Ishikawa (cell line): ENCODE measurements around the gene BTBD16.

Source experiments
- CEBPB ChIP-seq: IDR thresholded peaks from 2 replicates; pipeline ENCODE4 v1.6.1; 2012
- CREB1 ChIP-seq: IDR thresholded peaks from 2 replicates; pipeline ENCODE4 v1.6.1; 2012; ENCODE audit warnings: low read depth
- EGR1 ChIP-seq: IDR thresholded peaks from 2 replicates; pipeline ENCODE4 v1.6.1; 2012
- EP300 ChIP-seq: IDR thresholded peaks from 2 replicates; pipeline ENCODE4 v1.6.1; 2012; ENCODE audit warnings: borderline replicate concordance
- FOXM1 ChIP-seq: IDR thresholded peaks from 2 replicates; pipeline ENCODE4 v1.6.1; 2012; ENCODE audit warnings: low read depth, borderline replicate concordance
- NFIC ChIP-seq: IDR thresholded peaks from 2 replicates; pipeline ENCODE4 v1.6.1; 2012
- RAD21 ChIP-seq: IDR thresholded peaks from 2 replicates; pipeline ENCODE4 v1.6.1; 2012; ENCODE audit warnings: low read depth
- TAF1 ChIP-seq: IDR thresholded peaks from 2 replicates; pipeline ENCODE4 v1.6.1; 2012; ENCODE audit warnings: low read depth, mild to moderate bottlenecking
- TCF12 ChIP-seq: IDR thresholded peaks from 2 replicates; pipeline ENCODE4 v1.6.1; 2012; ENCODE audit warnings: low read depth
- TEAD4 ChIP-seq: IDR thresholded peaks from 2 replicates; pipeline ENCODE4 v1.6.1; 2012
- YY1 ChIP-seq: IDR thresholded peaks from 2 replicates; pipeline ENCODE4 v1.6.1; 2012; ENCODE audit warnings: low read depth
- ZBTB7A ChIP-seq: IDR thresholded peaks from 2 replicates; pipeline ENCODE4 v1.6.1; 2012; ENCODE audit warnings: low read depth
- TF ChIP-seq, protein P1 (sequence below): IDR thresholded peaks from 2 replicates; pipeline ENCODE4 v1.6.1; 2012
- TF ChIP-seq, protein P2 (sequence below): IDR thresholded peaks from 2 replicates; pipeline ENCODE4 v1.6.1; 2012
- TF ChIP-seq, protein P3 (sequence below): IDR thresholded peaks from 2 replicates; pipeline ENCODE4 v1.6.1; 2012; ENCODE audit warnings: low read depth, mild to moderate bottlenecking

Gene BTBD16

DNA sequence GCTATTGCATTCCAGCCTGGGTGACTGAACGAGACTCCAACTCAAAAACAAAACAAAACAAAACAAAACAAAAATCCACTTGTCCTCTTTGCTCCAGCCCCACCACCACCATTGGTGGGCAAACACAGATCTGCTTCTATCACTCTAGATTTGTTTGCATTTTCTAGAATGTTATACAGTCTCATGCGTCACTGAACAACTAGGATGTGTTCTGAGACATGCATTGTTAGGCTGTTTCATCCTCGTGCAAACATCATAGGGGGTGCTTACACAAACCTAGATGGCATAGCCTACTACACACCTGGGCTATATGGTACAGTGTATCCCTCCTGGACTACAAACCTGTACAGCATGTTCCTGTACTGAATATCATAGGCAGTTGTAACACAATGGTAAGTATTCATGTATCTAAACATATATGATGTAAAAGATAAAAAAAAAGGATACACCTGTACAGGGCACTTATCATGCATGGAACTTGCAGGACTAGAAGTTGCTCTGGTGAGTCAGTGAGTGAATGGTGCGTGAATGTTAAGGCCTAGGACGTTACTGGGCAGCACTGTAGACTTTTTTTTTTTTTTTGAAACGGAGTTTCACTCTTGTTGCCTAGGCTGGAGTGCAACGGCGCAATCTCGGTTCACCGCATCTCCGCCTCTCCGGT is 45.3 kb downstream of the BTBD16 start:
- TF ChIP-seq CREB1 (no peak), CEBPB (no peak), ZBTB7A (no peak)
- TF ChIP-seq, protein P1, sequence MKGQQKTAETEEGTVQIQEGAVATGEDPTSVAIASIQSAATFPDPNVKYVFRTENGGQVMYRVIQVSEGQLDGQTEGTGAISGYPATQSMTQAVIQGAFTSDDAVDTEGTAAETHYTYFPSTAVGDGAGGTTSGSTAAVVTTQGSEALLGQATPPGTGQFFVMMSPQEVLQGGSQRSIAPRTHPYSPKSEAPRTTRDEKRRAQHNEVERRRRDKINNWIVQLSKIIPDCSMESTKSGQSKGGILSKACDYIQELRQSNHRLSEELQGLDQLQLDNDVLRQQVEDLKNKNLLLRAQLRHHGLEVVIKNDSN: no peak
- TF ChIP-seq, protein P2, sequence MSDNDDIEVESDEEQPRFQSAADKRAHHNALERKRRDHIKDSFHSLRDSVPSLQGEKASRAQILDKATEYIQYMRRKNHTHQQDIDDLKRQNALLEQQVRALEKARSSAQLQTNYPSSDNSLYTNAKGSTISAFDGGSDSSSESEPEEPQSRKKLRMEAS: no peak
- TF ChIP-seq, protein P3, sequence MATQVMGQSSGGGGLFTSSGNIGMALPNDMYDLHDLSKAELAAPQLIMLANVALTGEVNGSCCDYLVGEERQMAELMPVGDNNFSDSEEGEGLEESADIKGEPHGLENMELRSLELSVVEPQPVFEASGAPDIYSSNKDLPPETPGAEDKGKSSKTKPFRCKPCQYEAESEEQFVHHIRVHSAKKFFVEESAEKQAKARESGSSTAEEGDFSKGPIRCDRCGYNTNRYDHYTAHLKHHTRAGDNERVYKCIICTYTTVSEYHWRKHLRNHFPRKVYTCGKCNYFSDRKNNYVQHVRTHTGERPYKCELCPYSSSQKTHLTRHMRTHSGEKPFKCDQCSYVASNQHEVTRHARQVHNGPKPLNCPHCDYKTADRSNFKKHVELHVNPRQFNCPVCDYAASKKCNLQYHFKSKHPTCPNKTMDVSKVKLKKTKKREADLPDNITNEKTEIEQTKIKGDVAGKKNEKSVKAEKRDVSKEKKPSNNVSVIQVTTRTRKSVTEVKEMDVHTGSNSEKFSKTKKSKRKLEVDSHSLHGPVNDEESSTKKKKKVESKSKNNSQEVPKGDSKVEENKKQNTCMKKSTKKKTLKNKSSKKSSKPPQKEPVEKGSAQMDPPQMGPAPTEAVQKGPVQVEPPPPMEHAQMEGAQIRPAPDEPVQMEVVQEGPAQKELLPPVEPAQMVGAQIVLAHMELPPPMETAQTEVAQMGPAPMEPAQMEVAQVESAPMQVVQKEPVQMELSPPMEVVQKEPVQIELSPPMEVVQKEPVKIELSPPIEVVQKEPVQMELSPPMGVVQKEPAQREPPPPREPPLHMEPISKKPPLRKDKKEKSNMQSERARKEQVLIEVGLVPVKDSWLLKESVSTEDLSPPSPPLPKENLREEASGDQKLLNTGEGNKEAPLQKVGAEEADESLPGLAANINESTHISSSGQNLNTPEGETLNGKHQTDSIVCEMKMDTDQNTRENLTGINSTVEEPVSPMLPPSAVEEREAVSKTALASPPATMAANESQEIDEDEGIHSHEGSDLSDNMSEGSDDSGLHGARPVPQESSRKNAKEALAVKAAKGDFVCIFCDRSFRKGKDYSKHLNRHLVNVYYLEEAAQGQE: no peak

DNA sequence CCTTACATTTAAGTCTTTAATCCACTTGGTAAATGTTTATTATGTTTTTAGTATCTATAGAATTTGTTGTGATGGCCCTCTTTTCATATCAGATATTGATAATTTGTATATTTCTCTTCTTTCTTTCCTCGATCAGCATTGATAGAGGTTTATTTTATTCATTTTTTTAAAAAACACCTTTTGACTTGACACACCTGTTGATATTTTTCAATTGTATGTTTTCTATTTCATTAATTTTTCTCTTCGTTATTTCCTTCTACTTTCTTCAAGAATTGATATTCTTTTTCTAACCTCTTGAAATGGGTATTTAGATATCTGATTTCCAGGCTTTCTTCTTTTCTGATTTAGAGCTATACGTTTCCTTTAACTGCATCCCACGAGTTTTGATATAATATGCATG is 50.9 kb downstream of the BTBD16 start:
- no peak for TF ChIP-seq TEAD4
- no peak for TF ChIP-seq ZBTB7A
- TF ChIP-seq EGR1: no peak
- no peak for TF ChIP-seq CREB1
- no peak for TF ChIP-seq FOXM1
- TF ChIP-seq, protein P3: no peak
- no peak for TF ChIP-seq TAF1
- TF ChIP-seq, protein P2: no peak
- TF ChIP-seq, protein P1: no peak
- TF ChIP-seq NFIC: no peak
- no peak for TF ChIP-seq EP300
- no peak for TF ChIP-seq TCF12
- no peak for TF ChIP-seq YY1

DNA sequence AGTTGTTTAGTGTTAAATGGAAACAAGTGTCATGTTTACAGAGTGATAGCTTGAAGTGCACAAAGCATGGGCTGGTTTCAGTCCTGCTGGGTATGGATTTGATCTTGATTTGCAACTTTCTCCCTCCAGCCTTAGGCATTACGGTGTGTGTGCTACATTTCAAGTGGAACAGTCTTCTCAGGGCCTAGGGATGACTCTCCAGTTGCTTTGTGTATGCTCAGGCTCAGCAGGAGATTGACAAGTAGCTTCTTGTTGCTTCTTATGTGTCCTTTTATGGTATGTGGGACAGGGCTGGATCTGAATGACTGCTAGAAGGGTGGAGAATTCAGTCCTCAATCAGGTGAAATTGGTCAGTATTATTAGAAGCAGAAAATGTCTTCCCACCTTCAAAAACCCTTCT is 52.1 kb downstream of the BTBD16 start:
- TF ChIP-seq EGR1 (no peak), YY1 (no peak), FOXM1 (no peak), CEBPB (no peak), EP300 (no peak), TCF12 (no peak), RAD21 (no peak), ZBTB7A (no peak), TEAD4 (no peak), TAF1 (no peak), NFIC (no peak), CREB1 (no peak)
- TF ChIP-seq, protein P1: no peak
- TF ChIP-seq, protein P2: no peak
- TF ChIP-seq, protein P3: no peak

DNA sequence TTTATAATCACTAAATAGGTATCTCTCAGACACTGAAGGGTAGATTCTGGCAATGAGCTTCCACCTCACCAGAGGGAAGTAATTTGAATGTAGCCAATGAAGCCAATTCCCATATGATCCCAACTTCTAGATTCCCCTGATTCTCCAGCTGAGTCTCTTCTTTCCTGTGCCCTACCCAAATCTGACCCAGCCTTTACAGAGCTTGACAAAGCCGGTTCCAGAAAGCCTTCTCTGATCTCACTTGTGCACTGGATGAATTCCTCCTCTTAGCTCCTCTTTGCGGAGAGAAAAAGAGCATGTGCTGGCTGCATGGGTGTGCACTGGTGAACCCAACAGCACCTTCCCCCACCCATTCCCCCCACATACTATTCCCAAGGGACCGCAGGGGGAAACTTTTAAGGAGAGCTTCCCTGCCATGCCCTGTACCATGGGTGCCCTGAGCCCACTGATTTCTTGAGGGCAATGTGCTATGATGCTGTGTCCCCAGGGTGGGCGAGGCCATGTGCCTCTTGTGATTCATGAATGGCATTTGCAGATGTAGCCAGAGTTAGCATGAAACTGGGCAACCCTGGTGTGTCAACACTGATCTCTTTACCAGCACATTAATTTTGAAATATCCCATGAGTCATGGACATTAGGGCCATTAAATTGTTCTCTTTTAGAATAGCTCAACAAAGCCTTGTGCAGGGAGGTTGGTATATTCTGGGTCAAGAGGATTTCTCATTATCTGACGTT is 53.0 kb downstream of the BTBD16 start:
- TF ChIP-seq EP300: no peak
- TF ChIP-seq ZBTB7A: no peak
- TF ChIP-seq TAF1: no peak
- no peak for TF ChIP-seq TEAD4
- no peak for TF ChIP-seq FOXM1
- TF ChIP-seq, protein P2: no peak
- no peak for TF ChIP-seq EGR1
- TF ChIP-seq, protein P1: no peak
- no peak for TF ChIP-seq CREB1
- TF ChIP-seq, protein P3: no peak
- no peak for TF ChIP-seq TCF12
- no peak for TF ChIP-seq RAD21
- no peak for TF ChIP-seq CEBPB
- TF ChIP-seq YY1: no peak
- no peak for TF ChIP-seq NFIC
